Vagina (tissue), 2 donors: ENCODE results near the gene RAB11FIP3. TPM values are rescaled to one million over a fixed set of nuclear protein-coding genes. Genes with fewer than 3 reads are reported as not detected.

Experiments
- DNase-seq, 2 donors: peaks; one replicate each; pipeline ENCODE4 v3.0.0-alpha.2; 2017; ENCODE audit errors: extremely low spot score in 2 of 2
- H3K27ac ChIP-seq: fragments of 200-600 bp; sonication (generic); one replicate; pipeline ENCODE4 v1.5.1; 2019
- H3K27me3 ChIP-seq: fragments of 200-600 bp; sonication (generic); one replicate; pipeline ENCODE4 v1.5.1; 2019
- H3K36me3 ChIP-seq, 2 donors: fragments of 200-600 bp; sonication (generic); one replicate each; pipeline ENCODE4 v1.5.1; 2017 to 2019
- H3K4me1 ChIP-seq: fragments of 200-600 bp; sonication (generic); one replicate; pipeline ENCODE4 v1.5.1; 2019
- H3K4me3 ChIP-seq, 2 donors: fragments of 200-600 bp; sonication (generic); 1 replicate in 1 of 2; 2 replicates in 1 of 2; pipeline ENCODE4 v1.5.1; 2016 to 2019
- H3K9me3 ChIP-seq: fragments of 200-600 bp; sonication (generic); one replicate; pipeline ENCODE4 v1.5.1; 2019
- POLR2A ChIP-seq, 2 donors: fragments of 450-650 bp; IDR thresholded peaks; one replicate each; pipeline ENCODE4 v1.6.1; 2017; ENCODE audit warnings: antibody characterized with exemption in 2 of 2, mild to moderate bottlenecking in 2 of 2, moderate library complexity in 2 of 2
- POLR2AphosphoS5 ChIP-seq, 2 donors: sonication (generic); formaldehyde crosslinking; IDR thresholded peaks; one replicate each; pipeline ENCODE4 v1.9.0; 2017; ENCODE audit warnings: antibody characterized with exemption in 2 of 2, mild to moderate bottlenecking in 2 of 2, low read depth in 1 of 2; ENCODE audit not compliant: insufficient read depth in 1 of 2
- intact Hi-C: fragments of 100-400 bp; cut with DNase I; formaldehyde crosslinking; loops from one replicate; pipeline ENCODE4 v1.15.1; 2023
- total RNA-seq: library from RNA; depleted of rRNA; stranded (reverse); fragments of >200 nt; gene quantifications from one replicate; pipeline ENCODE4 v1.2.3, GENCODE V29; 2016
- TF ChIP-seq, protein P1 (sequence below), 3 experiments: fragments of 450-650 bp in 2 of 3; fragments of 200-600 bp in 1 of 3; sonication (generic) in 1 of 3; IDR thresholded peaks; one replicate each; pipeline ENCODE4 v1.5.1; 2017 to 2019; ENCODE audit warnings: antibody characterized with exemption in 3 of 3, mild to moderate bottlenecking in 2 of 3, moderate library complexity in 2 of 3

RAB11FIP3 gene
- total RNA-seq, 1 donor from 2014 or later = 36.6 TPM

DNA sequence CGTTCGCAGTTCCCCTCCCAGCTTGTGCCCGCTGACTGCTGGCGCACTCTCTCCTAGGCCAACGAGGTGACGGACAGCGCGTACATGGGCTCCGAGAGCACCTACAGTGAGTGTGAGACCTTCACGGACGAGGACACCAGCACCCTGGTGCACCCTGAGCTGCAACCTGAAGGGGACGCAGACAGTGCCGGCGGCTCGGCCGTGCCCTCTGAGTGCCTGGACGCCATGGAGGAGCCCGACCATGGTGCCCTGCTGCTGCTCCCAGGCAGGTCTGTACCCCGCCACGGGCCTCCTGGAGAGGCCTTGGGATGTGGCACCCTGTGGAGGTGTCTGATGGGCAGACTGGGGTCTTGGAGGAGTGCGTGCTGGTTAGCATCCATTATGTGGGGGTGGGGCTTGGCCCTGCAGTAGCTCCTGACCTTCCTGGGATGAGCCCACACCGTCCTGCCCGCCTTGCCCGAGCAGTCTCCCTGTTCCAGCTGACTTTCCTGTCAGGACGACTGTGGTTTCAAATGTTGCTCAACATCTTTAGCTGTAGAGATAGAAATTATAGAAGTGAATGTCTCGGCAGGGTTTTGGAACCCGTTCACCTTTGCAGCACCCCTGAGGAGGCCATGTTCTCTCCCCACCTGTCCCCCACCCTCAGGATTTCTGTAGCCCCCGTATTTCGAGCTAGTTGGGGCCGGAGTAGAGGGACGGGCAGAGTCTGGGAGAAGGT lies 57.2 kb downstream of the RAB11FIP3 start:
- Histone ChIP-seq H3K27me3 (no peaks in the 10 kb centered on the region), H3K4me3 (no peak overlapping the region), H3K9me3 (no peaks in the 10 kb centered on the region), H3K27ac (no peak overlapping the region), H3K4me1 (no peaks in the 10 kb centered on the region), H3K36me3 (peaks cover 0 to 4% of the 10 kb centered on the region in 2 donors)
- TF ChIP-seq POLR2AphosphoS5 (IDR thresholded peaks at IDR 0.05; ENCODE audit: insufficient read depth in 1 of 2, low read depth in 1 of 2) (no peak), POLR2A (IDR thresholded peaks at IDR 0.05) (no peak)
- TF ChIP-seq, protein P1, sequence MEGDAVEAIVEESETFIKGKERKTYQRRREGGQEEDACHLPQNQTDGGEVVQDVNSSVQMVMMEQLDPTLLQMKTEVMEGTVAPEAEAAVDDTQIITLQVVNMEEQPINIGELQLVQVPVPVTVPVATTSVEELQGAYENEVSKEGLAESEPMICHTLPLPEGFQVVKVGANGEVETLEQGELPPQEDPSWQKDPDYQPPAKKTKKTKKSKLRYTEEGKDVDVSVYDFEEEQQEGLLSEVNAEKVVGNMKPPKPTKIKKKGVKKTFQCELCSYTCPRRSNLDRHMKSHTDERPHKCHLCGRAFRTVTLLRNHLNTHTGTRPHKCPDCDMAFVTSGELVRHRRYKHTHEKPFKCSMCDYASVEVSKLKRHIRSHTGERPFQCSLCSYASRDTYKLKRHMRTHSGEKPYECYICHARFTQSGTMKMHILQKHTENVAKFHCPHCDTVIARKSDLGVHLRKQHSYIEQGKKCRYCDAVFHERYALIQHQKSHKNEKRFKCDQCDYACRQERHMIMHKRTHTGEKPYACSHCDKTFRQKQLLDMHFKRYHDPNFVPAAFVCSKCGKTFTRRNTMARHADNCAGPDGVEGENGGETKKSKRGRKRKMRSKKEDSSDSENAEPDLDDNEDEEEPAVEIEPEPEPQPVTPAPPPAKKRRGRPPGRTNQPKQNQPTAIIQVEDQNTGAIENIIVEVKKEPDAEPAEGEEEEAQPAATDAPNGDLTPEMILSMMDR (IDR thresholded peaks at IDR 0.05) = no peak
- intact Hi-C loops = no loop called here
- no peak for DNase-seq

DNA sequence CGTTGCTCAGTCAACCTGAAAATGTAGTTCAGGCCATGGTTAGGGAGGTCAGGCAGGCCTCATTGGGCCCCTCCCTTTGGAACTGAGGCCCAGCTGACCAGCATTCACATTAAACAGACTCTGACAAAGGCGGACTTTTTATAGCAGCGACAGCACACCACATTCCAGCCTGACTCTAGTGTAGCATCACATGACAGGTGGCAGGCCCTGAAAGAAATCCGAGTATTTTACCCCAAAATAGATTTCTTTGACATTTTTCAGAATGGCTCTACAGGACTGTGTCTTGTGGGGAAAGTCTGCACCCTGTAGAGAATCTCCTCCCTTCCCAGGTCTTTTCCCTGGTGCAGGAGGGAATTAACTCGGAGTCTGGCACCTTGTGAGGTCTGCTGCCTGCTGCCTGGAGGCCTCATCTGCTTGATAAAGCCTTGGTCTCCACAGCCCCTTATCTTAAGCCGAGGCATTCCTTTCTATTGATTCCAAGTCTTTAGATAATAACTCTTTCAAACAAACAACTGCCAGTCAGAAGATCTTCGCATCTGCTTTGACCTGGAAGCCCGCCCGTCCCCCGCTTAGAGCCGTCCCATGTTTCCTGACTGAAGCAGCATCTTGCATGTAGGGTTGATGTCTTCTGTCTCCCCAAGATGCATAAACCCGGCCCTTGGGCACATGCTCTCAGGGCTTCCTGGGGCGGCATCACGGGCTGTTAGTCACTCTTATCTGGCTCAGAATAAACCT lies 58.1 kb downstream of the RAB11FIP3 start:
- intact Hi-C loops = no loop called here
- Histone ChIP-seq H3K9me3 (no peaks in the 10 kb centered on the region), H3K36me3 (peaks cover 0 to 4% of the 10 kb centered on the region in 2 donors), H3K27me3 (no peaks in the 10 kb centered on the region), H3K27ac (no peak overlapping the region), H3K4me3 (no peak overlapping the region), H3K4me1 (no peaks in the 10 kb centered on the region)
- no peak for DNase-seq
- TF ChIP-seq POLR2AphosphoS5 (IDR thresholded peaks at IDR 0.05; ENCODE audit: insufficient read depth in 1 of 2, low read depth in 1 of 2) (no peak), POLR2A (IDR thresholded peaks at IDR 0.05) (no peak)
- TF ChIP-seq, protein P1 (IDR thresholded peaks at IDR 0.05) = no peak

DNA sequence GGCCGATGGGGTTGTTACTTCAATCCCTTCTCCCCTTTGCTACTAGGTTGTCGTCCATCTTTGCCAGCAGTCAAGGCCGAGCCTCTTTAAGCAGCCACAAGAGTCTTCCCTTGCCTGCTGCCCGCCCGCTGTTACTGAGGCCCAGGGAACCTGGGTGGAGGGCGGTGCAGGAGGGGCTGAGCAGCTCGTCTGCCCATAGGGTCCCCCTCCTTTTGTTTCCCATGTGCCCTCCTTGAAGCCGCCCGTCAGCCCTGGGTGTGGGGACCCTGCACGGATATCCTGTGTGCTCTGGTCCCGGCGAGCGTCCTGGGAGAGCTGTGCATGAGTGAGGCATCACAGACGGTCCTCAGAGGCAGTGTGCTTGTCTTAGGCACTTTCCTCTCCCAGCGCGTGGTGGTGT lies 64.2 kb downstream of the RAB11FIP3 start:
- H3K9me3 ChIP-seq = no peaks in the 10 kb centered on the region

DNA sequence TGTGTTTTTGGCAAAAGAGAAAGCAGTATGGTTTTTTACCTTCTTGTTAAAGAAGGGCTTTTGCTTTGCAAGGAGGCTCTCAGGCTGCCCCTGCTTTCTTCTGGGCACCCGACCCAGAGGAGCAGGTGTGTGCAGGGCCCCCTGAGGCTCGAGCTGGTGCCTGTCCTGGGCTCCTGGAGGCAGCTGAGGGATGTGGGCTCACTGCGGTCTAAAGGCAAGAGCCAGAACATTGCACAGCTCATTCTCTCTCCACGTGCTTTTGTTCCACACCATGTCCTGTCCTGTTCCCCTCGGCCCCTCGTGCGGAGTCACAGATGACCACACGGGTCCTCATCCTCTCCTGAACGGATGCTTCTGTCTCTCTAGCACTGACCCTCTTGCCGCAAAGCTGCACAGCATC lies 65.3 kb downstream of the RAB11FIP3 start:
- no peak overlapping the region for H3K4me3 ChIP-seq
- H3K27me3 ChIP-seq = no peaks in the 10 kb centered on the region
- H3K9me3 ChIP-seq = no peaks in the 10 kb centered on the region
- intact Hi-C loops = no loop called here
- no peak for DNase-seq
- no peak overlapping the region for H3K27ac ChIP-seq
- H3K36me3 ChIP-seq = peaks cover 0 to 26% of the 10 kb centered on the region in 2 donors
- TF ChIP-seq POLR2AphosphoS5 (IDR thresholded peaks at IDR 0.05; ENCODE audit: insufficient read depth in 1 of 2, low read depth in 1 of 2) (no peak), POLR2A (IDR thresholded peaks at IDR 0.05) (no peak)
- TF ChIP-seq, protein P1 (IDR thresholded peaks at IDR 0.05) = no peak
- no peaks in the 10 kb centered on the region for H3K4me1 ChIP-seq

More for the DNA sequence above, 64.2 kb downstream of the RAB11FIP3 start:
- no peaks in the 10 kb centered on the region for H3K27me3 ChIP-seq
- no peak overlapping the region for H3K4me3 ChIP-seq
- intact Hi-C loops = no loop called here
- H3K27ac ChIP-seq = no peak overlapping the region
- TF ChIP-seq POLR2A (IDR thresholded peaks at IDR 0.05) (no peak), POLR2AphosphoS5 (IDR thresholded peaks at IDR 0.05; ENCODE audit: insufficient read depth in 1 of 2, low read depth in 1 of 2) (no peak)
- TF ChIP-seq, protein P1 (IDR thresholded peaks at IDR 0.05) = no peak
- peaks cover 0 to 26% of the 10 kb centered on the region in 2 donors for H3K36me3 ChIP-seq
- no peak for DNase-seq
- H3K4me1 ChIP-seq = no peaks in the 10 kb centered on the region
